IgD-negative memory B cell (primary cell): Measurements from ENCODE around the gene OAS1. TPM values are rescaled to one million over a fixed set of nuclear protein-coding genes. Genes with fewer than 3 reads are reported as not detected.
A peak's percentile ranks its signal among the peaks of the same experiment; 100 is the strongest.
"Not testable (repeated sequence)": the region's sequence is repeated elsewhere in the genome, so short reads cannot be mapped to it uniquely, and the experiment has no call there.

Experiments used
- H3K27ac Mint-ChIP-seq, 3 donors: one replicate each; pipeline ENCODE4 v1.8.0; 2020 to 2022; ENCODE audit warnings: mild to moderate bottlenecking in 3 of 3, mixed read lengths in 3 of 3, moderate library complexity in 1 of 3
- H3K27me3 Mint-ChIP-seq: one replicate; pipeline ENCODE4 v1.8.0; 2021; ENCODE audit warnings: mixed read lengths
- H3K36me3 Mint-ChIP-seq: one replicate; pipeline ENCODE4 v1.8.0; 2020; ENCODE audit warnings: mild to moderate bottlenecking, mixed read lengths
- H3K4me1 Mint-ChIP-seq, 3 donors: one replicate each; pipeline ENCODE4 v1.8.0; 2020 to 2022; ENCODE audit warnings: mixed read lengths in 3 of 3, mild to moderate bottlenecking in 1 of 3
- H3K4me3 Mint-ChIP-seq, 4 donors: one replicate each; pipeline ENCODE4 v1.8.0; 2020 to 2022; ENCODE audit warnings: mild to moderate bottlenecking in 4 of 4, mixed read lengths in 4 of 4, moderate library complexity in 3 of 4
- H3K9me3 Mint-ChIP-seq, 3 donors: one replicate each; pipeline ENCODE4 v1.8.0; 2020 to 2021; ENCODE audit warnings: mixed read lengths in 3 of 3, mild to moderate bottlenecking in 1 of 3
- polyA plus RNA-seq: library from polyadenylated mRNA; unstranded; fragments of 300-500 nt; fragmentation: Illumina TruSeq; gene quantifications from one replicate; pipeline ENCODE4 v1.2.3, GENCODE V29; 2021

Gene OAS1
- polyA plus RNA-seq, 1 donor from 2014 or later = 115 TPM

DNA sequence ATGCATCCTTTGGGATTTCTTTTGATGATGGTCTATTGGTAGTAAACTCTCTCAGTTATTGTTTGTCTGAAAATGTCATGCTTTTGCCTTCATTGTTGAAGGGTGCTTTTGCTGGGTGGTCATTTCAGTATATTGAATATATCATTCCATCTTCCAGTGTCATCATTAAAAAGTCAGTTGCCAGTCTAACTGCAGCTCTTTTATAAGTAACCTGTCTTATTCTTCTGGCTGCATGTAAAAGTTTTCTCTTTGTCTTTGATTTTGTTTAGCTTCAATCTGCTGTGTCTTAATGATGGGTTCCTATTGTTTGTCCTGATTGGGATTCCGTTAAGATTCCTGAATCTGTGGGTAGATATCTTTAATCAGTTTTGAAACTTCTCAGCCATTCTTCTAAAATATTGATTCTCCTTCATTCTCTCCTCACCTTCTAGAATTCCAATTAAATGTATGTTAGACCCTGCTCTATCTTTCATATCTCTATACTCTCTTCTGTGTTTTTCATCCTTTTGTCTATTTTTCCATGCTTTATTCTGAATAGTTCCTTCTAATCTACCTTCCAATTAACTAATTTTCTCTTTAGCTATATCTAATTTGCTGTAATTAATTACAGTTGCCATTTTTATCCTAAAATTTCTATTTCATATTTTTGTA is 6.4 kb downstream of the OAS1 start:
- H3K27me3 Mint-ChIP-seq = no peaks in the 10 kb centered on the region
- peaks cover 4 to 13% (median 8%) of the 10 kb centered on the region in 3 donors for H3K9me3 Mint-ChIP-seq
- peaks cover 32% of the 10 kb centered on the region for H3K36me3 Mint-ChIP-seq
- H3K27ac Mint-ChIP-seq = no peak overlapping the region
- peak overlapping the region in 3 of 4 donors; percentile 3 to 67 (median 41) for H3K4me3 Mint-ChIP-seq
- H3K4me1 Mint-ChIP-seq = peaks cover 26 to 38% (median 35%) of the 10 kb centered on the region in 3 donors

DNA sequence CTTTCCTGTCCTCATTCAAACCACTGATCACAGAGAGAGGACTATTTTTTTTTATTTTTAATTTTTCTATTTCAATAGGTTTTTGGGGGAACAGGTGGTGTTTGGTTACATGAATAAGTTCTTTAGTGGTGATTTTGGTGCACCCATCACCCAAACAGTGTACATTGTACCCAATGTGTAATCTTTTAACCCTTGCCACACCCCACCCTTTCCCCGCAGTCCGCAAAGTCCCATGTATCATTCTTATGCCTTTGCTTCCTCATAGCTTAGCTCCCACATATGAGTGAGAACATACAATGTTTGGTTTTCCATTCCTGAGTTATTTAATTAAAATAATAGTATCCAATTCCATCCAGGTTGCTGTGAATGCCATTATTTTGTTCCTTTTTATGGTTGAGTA is 7.1 kb downstream of the OAS1 start:
- Mint-ChIP-seq H3K4me3 (peak overlapping the region in 1 of 4 donors; percentile 63), H3K4me1 (peaks cover 26 to 32% (median 28%) of the 10 kb centered on the region in 3 donors), H3K36me3 (peaks cover 34% of the 10 kb centered on the region)

DNA sequence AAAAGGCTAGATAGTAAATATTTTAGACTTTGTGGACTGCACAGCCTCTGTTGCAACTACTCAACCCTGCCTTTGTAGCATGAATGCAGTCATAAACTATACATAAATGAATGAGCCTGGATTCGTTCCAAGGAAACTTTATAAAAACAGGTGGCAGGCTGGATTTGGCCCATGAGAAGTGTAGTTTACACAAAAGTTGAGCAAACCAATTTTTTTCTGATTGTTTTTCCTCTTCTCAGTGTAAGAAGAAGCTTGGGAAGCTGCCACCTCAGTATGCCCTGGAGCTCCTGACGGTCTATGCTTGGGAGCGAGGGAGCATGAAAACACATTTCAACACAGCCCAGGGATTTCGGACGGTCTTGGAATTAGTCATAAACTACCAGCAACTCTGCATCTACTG is 9.5 kb downstream of the OAS1 start:
- Mint-ChIP-seq H3K4me1 (peaks cover 11 to 23% (median 22%) of the 10 kb centered on the region in 3 donors), H3K27ac (no peak overlapping the region), H3K27me3 (no peaks in the 10 kb centered on the region), H3K4me3 (no peak overlapping the region), H3K9me3 (peaks cover 4 to 13% (median 8%) of the 10 kb centered on the region in 3 donors), H3K36me3 (peaks cover 32% of the 10 kb centered on the region)

More for the DNA sequence above, 7.1 kb downstream of the OAS1 start:
- H3K27ac Mint-ChIP-seq, H3K27me3 Mint-ChIP-seq: not testable (repeated sequence)
- peaks cover 4 to 13% (median 8%) of the 10 kb centered on the region in 3 donors for H3K9me3 Mint-ChIP-seq

DNA sequence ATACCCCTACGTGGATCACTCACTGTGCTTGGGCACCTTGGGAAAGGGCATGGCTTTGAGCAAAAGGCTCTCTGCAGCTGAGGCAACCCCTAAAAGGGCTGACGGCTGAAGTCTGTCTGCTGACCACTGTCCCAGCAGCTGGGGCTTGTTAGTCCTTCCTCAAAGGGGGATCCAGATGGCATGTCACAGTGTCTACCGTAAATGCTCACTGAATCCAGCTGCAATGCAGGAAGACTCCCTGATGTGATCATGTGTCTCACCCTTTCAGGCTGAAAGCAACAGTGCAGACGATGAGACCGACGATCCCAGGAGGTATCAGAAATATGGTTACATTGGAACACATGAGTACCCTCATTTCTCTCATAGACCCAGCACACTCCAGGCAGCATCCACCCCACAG is 12.4 kb downstream of the OAS1 start:
- no peaks in the 10 kb centered on the region for H3K27me3 Mint-ChIP-seq
- peaks cover 12 to 24% (median 13%) of the 10 kb centered on the region in 3 donors for H3K4me1 Mint-ChIP-seq
- peaks cover 0 to 2% (median 0%) of the 10 kb centered on the region in 3 donors for H3K9me3 Mint-ChIP-seq
- H3K36me3 Mint-ChIP-seq = peaks cover 20% of the 10 kb centered on the region
- H3K27ac Mint-ChIP-seq = no peak overlapping the region
- no peak overlapping the region for H3K4me3 Mint-ChIP-seq

DNA sequence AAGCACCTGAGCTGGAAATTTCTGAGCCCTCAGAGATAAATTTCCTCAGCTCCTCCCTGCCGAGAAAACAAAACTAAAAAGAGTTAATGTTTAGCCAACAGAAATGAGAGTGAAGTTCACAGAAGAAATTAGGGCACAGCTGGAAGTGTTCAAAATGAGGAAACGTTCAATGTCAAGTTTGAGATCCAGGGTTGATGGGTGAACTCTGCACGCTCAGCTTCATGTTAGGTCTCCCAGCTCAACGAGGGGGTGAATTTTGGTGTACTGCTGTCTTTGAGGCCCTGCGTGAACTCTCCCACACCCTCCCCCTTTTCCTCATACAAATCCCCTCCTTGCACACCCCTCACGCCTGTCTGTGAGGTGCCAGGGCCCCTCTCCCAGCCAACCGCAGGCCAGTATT is 18.2 kb downstream of the OAS1 start:
- H3K27me3 Mint-ChIP-seq = no peaks in the 10 kb centered on the region
- H3K9me3 Mint-ChIP-seq = peaks cover 0 to 4% (median 0%) of the 10 kb centered on the region in 3 donors
- peaks cover 14 to 33% (median 22%) of the 10 kb centered on the region in 3 donors for H3K4me1 Mint-ChIP-seq
- H3K36me3 Mint-ChIP-seq = peaks cover 10% of the 10 kb centered on the region
- peak overlapping the region in 2 of 3 donors; percentile 77 to 91 for H3K27ac Mint-ChIP-seq
- H3K4me3 Mint-ChIP-seq = peak overlapping the region in 2 of 4 donors; percentile 22 to 61

DNA sequence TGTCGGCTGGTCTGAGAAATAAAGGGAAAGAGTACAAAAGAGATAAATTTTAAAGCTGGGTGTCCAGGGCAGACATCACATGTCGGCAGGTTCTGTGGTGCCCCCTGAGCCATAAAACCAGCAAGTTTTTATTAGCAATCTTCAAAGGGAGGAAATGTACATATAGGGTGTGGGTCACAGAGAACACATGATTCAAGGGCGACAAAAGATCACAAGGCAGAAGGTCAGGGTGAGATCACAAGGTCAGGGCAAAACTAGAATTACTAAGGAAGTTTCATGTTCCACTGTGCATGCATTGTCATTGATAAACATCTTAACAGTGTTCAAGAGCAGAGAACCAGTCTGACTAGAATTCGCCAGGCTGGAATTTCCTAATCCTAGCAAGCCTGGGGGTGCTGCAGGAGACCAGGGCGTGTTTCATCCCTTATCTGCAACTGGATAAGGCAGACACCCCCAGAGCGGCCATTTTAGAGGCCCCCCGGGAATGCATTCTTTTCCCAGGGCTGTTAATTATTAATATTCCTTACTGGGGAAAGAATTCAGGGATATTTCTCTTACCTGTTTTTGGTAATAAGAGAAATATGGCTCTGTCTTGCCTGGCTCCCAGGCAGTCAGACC is 19.8 kb downstream of the OAS1 start:
- Mint-ChIP-seq H3K4me3 (peak overlapping the region in 3 of 4 donors; percentile 10 to 63 (median 61)), H3K27ac (peak overlapping the region; percentile 57 to 94 (median 91)), H3K4me1 (peaks cover 14 to 30% (median 22%) of the 10 kb centered on the region in 3 donors)
- not testable (repeated sequence) for H3K9me3 Mint-ChIP-seq, H3K27me3 Mint-ChIP-seq, H3K36me3 Mint-ChIP-seq

DNA sequence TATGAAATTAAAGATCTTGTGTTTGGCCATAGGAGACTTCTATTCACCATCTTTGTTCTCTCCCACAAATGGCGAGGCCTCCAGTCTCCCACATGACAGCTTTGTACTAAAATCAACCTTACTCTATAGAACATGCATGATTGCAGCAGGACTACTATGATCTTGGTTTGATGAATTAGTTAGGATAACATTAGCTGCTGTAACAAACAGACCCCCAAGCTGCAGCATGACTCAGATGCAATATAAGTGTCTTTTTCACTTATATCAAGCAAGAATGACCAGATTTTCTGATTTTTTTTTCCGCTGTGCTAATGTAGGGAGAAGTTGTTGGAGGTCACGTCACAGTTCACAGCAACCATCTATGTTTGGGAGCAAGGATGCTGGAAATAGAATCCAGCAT is 20.7 kb downstream of the OAS1 start:
- Mint-ChIP-seq H3K9me3 (peaks cover 0 to 4% (median 0%) of the 10 kb centered on the region in 3 donors), H3K27ac (peak overlapping the region; percentile 57 to 91 (median 85)), H3K27me3 (no peaks in the 10 kb centered on the region), H3K36me3 (peaks cover 6% of the 10 kb centered on the region), H3K4me1 (peaks cover 14 to 28% (median 22%) of the 10 kb centered on the region in 3 donors), H3K4me3 (peak overlapping the region in 1 of 4 donors; percentile 52)

DNA sequence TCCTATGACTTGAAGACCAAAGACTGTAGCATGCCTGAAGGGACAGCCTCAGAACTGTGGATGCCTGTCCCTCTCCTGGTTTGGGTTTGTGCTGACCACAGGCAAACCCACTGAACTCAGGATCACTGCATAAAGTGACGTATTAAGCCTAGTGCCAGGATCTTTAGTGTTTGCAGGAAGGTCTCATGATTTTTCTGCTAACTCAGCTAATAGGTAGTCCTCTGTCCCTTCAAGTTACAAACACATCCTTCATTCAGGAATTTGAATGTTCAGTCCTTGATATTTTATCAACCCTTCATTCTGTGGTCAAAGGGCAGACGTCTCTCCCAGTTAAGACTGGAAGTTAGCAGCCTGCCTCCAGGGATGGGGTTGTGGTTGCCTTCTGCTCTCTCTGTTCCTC is 21.2 kb downstream of the OAS1 start:
- Mint-ChIP-seq H3K27ac (peak overlapping the region in 2 of 3 donors; percentile 57 to 91), H3K9me3 (peaks cover 0 to 4% (median 0%) of the 10 kb centered on the region in 3 donors), H3K36me3 (peaks cover 4% of the 10 kb centered on the region), H3K27me3 (no peaks in the 10 kb centered on the region), H3K4me1 (peaks cover 14 to 28% (median 22%) of the 10 kb centered on the region in 3 donors), H3K4me3 (no peak overlapping the region)

DNA sequence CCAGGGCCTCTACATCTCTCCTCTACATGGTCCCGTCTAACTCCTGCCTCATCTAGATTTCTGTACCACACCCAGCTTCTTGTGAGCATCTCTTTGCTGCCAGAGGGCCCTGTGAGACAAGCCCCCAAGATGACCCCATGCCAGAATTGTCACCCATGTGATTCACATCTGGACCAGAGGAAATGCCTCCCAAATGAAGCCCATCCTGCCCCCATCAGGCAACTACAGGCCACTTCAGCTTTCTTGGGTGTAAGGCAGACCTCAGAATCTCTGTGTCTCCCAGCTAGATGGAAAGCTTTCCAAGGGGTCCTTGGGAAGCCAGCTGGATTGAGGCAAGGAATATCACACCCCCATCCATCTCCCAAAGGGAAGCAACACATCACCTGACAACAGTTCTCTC is 22.2 kb downstream of the OAS1 start:
- Mint-ChIP-seq H3K9me3 (peaks cover 0 to 4% (median 0%) of the 10 kb centered on the region in 3 donors), H3K27me3 (no peaks in the 10 kb centered on the region), H3K36me3 (peaks cover 6% of the 10 kb centered on the region), H3K27ac (peak overlapping the region in 1 of 3 donors; percentile 11), H3K4me1 (peaks cover 14 to 22% (median 15%) of the 10 kb centered on the region in 3 donors), H3K4me3 (no peak overlapping the region)

DNA sequence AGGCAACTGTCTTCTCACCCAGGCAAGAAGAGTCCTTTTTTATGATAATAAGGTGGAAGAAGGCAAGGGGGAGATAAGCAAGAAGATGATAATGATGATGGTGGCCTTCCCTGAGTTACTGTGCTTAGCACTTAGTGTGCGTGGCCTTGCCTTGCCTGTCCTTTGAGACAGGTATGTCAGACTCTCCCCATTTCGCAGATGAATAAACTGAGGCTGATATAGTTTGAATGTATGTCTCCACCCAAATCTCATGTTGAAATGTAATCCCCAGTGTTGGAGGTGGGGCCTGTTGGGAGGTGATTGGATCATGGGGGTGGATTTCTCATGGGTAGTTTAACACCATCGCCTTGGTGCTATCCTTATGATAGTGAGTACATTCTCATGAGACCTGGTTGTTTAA is 23.0 kb downstream of the OAS1 start:
- no peaks in the 10 kb centered on the region for H3K27me3 Mint-ChIP-seq
- H3K9me3 Mint-ChIP-seq = peaks cover 0 to 4% (median 0%) of the 10 kb centered on the region in 3 donors

DNA sequence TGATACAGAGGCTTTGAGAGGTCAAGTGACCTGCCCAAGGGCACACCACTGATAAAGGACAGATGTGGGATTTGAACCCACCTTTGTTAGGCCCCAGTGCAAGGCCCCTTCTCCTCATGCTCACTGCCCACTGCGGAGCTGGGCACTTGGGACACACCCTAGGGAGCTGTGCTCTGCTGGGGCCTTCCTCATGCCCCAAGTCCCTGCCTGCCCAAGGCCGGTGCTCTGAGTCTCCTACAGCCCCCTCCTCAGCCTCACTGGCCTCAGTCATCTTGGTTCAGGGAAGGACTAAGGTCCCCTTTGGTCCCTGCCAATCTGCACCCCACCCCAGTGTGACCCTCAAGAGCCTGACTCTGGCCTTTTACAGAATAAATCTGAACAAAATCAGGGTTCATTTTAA is 23.6 kb downstream of the OAS1 start:
- Mint-ChIP-seq H3K27me3 (no peaks in the 10 kb centered on the region), H3K27ac (no peak overlapping the region), H3K36me3 (peaks cover 6% of the 10 kb centered on the region), H3K4me3 (no peak overlapping the region), H3K4me1 (peaks cover 6 to 15% (median 11%) of the 10 kb centered on the region in 3 donors), H3K9me3 (peaks cover 0 to 4% (median under 1%) of the 10 kb centered on the region in 3 donors)

More for the DNA sequence above, 23.0 kb downstream of the OAS1 start:
- H3K4me3 Mint-ChIP-seq = no peak overlapping the region
- H3K36me3 Mint-ChIP-seq = peaks cover 6% of the 10 kb centered on the region
- H3K4me1 Mint-ChIP-seq = peaks cover 11 to 20% (median 16%) of the 10 kb centered on the region in 3 donors
- peak overlapping the region in 1 of 3 donors; percentile 11 for H3K27ac Mint-ChIP-seq

DNA sequence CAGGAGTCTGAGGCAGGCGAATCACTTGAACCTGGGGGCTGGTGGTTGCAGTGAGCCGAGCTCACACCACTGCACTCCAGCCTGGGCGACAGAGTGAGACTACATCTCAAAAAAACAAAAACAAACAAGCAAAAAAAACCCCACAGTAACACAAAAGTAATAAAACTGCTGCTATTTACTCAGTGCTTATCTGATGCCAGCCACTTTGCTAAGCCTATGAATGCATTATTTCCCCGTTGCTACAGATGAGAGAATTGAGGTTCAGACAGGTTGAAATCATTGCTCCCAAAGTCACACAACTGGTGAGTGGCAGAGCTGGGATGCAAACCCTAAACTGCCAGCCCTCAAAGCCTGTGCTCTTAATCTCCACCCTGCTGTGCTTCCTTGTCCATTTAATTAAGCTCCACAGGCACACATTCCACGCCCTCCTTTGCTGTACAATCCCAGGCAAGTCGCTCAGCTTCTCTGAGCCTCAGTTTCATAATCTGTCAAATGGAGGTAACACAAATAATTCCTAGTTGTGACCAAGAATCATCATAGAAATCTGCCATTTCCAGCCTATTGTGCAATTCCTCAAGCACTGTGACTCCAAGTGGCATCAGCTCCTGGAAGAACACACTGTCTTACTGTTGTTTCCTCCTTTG is 25.8 kb downstream of the OAS1 start:
- H3K36me3 Mint-ChIP-seq = peaks cover 5% of the 10 kb centered on the region
- H3K27ac Mint-ChIP-seq = no peak overlapping the region
- no peak overlapping the region for H3K4me3 Mint-ChIP-seq
- H3K27me3 Mint-ChIP-seq = no peaks in the 10 kb centered on the region
- H3K9me3 Mint-ChIP-seq = peaks cover 0 to 2% (median 0%) of the 10 kb centered on the region in 3 donors
- peaks cover 2 to 10% (median 5%) of the 10 kb centered on the region in 3 donors for H3K4me1 Mint-ChIP-seq

DNA sequence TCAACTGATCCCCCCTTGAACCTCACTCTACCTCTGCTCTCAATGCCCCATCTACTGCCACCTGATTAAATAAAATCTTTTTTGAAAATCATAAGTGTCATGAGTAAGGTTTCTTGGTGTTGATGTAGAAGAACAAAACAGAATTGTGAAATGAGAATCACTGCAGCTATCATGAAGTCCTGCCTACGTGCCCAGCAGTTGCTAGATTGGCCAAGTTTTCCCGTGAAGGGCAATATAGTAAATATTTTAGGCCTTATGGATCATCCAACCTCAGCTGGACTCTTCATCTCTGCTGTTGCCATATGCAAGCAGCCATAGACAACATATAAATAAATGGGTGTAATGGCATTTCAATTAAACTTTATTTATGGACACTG is 26.4 kb downstream of the OAS1 start:
- Mint-ChIP-seq H3K4me3 (no peak overlapping the region), H3K9me3 (peaks cover 0 to 2% (median 0%) of the 10 kb centered on the region in 3 donors), H3K4me1 (peaks cover 7 to 14% (median 8%) of the 10 kb centered on the region in 3 donors), H3K27ac (no peak overlapping the region), H3K27me3 (no peaks in the 10 kb centered on the region), H3K36me3 (peaks cover 5% of the 10 kb centered on the region)

DNA sequence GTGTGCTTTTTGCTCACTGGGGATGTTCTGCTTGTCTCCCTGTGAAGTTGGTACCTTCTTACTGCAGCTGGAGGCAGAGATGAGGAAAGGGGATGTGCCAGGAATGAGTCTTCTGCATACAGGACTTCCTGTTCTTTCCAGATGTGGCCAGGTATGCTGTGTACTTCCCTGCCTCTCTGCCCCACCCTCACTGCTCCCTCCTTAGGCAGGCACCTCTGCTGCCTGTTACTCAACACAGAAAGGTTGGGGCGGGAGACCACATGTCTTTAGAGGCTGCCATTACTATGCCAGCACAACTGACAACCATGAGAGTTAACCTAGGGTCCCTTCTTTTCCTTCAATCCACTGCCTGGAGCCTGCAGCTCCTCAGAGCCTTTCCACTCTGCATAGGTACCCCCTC is 29.5 kb downstream of the OAS1 start:
- H3K27me3 Mint-ChIP-seq = no peaks in the 10 kb centered on the region
- peak overlapping the region in 2 of 4 donors; percentile 19 to 89 for H3K4me3 Mint-ChIP-seq
- H3K36me3 Mint-ChIP-seq = peaks cover 2% of the 10 kb centered on the region
- H3K27ac Mint-ChIP-seq = peak overlapping the region in 2 of 3 donors; percentile 9 to 86
- H3K4me1 Mint-ChIP-seq = peaks cover 22 to 31% (median 26%) of the 10 kb centered on the region in 3 donors
- H3K9me3 Mint-ChIP-seq = peaks cover 0 to 2% (median 0%) of the 10 kb centered on the region in 3 donors

DNA sequence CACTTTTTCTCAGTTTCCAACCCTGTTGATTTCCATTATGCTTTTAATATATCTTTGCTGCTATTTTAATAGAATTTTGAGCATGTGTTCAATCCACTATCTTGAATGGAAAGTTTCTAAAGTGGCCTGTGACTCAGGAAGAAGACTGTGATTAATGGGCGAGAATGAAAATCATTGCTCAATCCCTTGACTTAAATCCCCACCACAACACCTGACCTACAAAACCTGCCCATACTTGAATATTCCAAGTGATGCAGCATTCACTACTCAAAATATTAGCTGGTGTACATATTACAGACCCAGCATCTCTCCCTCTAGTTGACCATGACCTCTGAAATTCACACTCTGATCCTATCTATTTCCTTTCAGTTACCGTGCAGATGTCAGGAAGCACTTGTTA is 30.2 kb downstream of the OAS1 start:
- Mint-ChIP-seq H3K4me1 (peaks cover 22 to 31% (median 26%) of the 10 kb centered on the region in 3 donors), H3K27me3 (no peaks in the 10 kb centered on the region), H3K36me3 (peaks cover 2% of the 10 kb centered on the region), H3K9me3 (peaks cover 0 to 2% (median 0%) of the 10 kb centered on the region in 3 donors), H3K27ac (peak overlapping the region in 1 of 3 donors; percentile 9), H3K4me3 (peak overlapping the region in 2 of 4 donors; percentile 89 to 94)
